ENCODE data around the gene MAP1B.

MAP1B gene

GRCh38 chr5:72114629-72115028 lies 7.4 kb downstream of the MAP1B start:
- Histone ChIP-seq H3K36me3 (peaks cover 67% of the 10 kb centered on the region), H3K4me1 (peaks cover 3% of the 10 kb centered on the region; the same call in 1 of the 2 replicates), H3K9me3 (no peaks in the 10 kb centered on the region), H3K27me3 (no peaks in the 10 kb centered on the region), H3K4me3 (ENCODE audit: low read depth, low read length) (no peak overlapping the region)
- TF ChIP-seq CTCF (IDR thresholded peaks at IDR 0.05; ENCODE audit: low read depth, low read length): no peak
- DNase-seq: no peak

- peaks cover 73% of the 10 kb centered on the region for H3K36me3 ChIP-seq
- H3K27me3 ChIP-seq: no peaks in the 10 kb centered on the region
- no peak for TF ChIP-seq CTCF (IDR thresholded peaks at IDR 0.05; ENCODE audit: low read depth, low read length)
- no peak overlapping the region for H3K4me3 ChIP-seq (ENCODE audit: low read depth, low read length)
- no peaks in the 10 kb centered on the region for H3K9me3 ChIP-seq
- no peak for DNase-seq
- H3K4me1 ChIP-seq: peaks cover 3% of the 10 kb centered on the region; the same call in 1 of the 2 replicates
Observed at GRCh38 chr5:72115296-72115695, 8.0 kb downstream of the MAP1B start.

- peaks cover 86% of the 10 kb centered on the region for H3K36me3 ChIP-seq
- no peaks in the 10 kb centered on the region for H3K27me3 ChIP-seq
- TF ChIP-seq CTCF (IDR thresholded peaks at IDR 0.05; ENCODE audit: low read depth, low read length): no peak
- H3K9me3 ChIP-seq: no peaks in the 10 kb centered on the region
- no peak overlapping the region for H3K4me3 ChIP-seq (ENCODE audit: low read depth, low read length)
- DNase-seq: no peak
- H3K4me1 ChIP-seq: peaks cover 3% of the 10 kb centered on the region; the same call in 1 of the 2 replicates
Observed at GRCh38 chr5:72117307-72117706, 10.0 kb downstream of the MAP1B start.

- Histone ChIP-seq H3K36me3 (peaks cover 80% of the 10 kb centered on the region), H3K4me3 (ENCODE audit: low read depth, low read length) (no peak overlapping the region), H3K4me1 (peaks cover 18% of the 10 kb centered on the region), H3K9me3 (no peaks in the 10 kb centered on the region), H3K27me3 (no peaks in the 10 kb centered on the region)
- TF ChIP-seq CTCF (IDR thresholded peaks at IDR 0.05; ENCODE audit: low read depth, low read length): no peak
- DNase-seq: no peak
Observed at GRCh38 chr5:72121052-72121779, 13.9 kb downstream of the MAP1B start.

- Histone ChIP-seq H3K4me1 (peaks cover 18% of the 10 kb centered on the region), H3K4me3 (ENCODE audit: low read depth, low read length) (no peak overlapping the region), H3K27me3 (no peaks in the 10 kb centered on the region), H3K36me3 (peaks cover 78% of the 10 kb centered on the region), H3K9me3 (no peaks in the 10 kb centered on the region)
- no peak for DNase-seq
- no peak for TF ChIP-seq CTCF (IDR thresholded peaks at IDR 0.05; ENCODE audit: low read depth, low read length)
Observed at GRCh38 chr5:72121780-72122445, 14.6 kb downstream of the MAP1B start.

GRCh38 chr5:72122602-72123001 lies 15.3 kb downstream of the MAP1B start:
- no peaks in the 10 kb centered on the region for H3K27me3 ChIP-seq
- no peak for TF ChIP-seq CTCF (IDR thresholded peaks at IDR 0.05; ENCODE audit: low read depth, low read length)
- H3K36me3 ChIP-seq: peaks cover 76% of the 10 kb centered on the region
- H3K4me3 ChIP-seq (ENCODE audit: low read depth, low read length): no peak overlapping the region
- H3K9me3 ChIP-seq: no peaks in the 10 kb centered on the region
- DNase-seq: no peak
- H3K4me1 ChIP-seq: peaks cover 18% of the 10 kb centered on the region
